Muscle layer of duodenum (tissue), 2 donors: Measurements from ENCODE around the gene GSDME.

Source experiments
- H3K27ac ChIP-seq: one replicate; pipeline ENCODE4 v1.7.0; 2013; ENCODE audit warnings: mild to moderate bottlenecking, low read length
- H3K27me3 ChIP-seq: one replicate; pipeline ENCODE4 v1.7.0; 2013; ENCODE audit warnings: low read depth, mild to moderate bottlenecking, control low read depth, low read length
- H3K36me3 ChIP-seq, 2 donors: one replicate each; pipeline ENCODE4 v1.7.0; 2013; ENCODE audit warnings: low read length in 2 of 2, control low read depth in 1 of 2, mild to moderate bottlenecking in 1 of 2; ENCODE audit not compliant: insufficient read depth in 2 of 2, control insufficient read depth in 1 of 2
- H3K4me1 ChIP-seq, 2 donors: one replicate each; pipeline ENCODE4 v1.7.0; 2013; ENCODE audit warnings: low read length in 2 of 2, mild to moderate bottlenecking in 2 of 2, control low read depth in 1 of 2, moderate library complexity in 1 of 2; ENCODE audit not compliant: insufficient read depth in 2 of 2, control insufficient read depth in 1 of 2
- H3K4me3 ChIP-seq, 2 donors: one replicate each; pipeline ENCODE4 v1.7.0; 2013; ENCODE audit warnings: low read length in 2 of 2, low read depth in 1 of 2, mild to moderate bottlenecking in 1 of 2
- H3K9me3 ChIP-seq, 2 donors: one replicate each; pipeline ENCODE4 v1.7.0; 2013; ENCODE audit warnings: low read length in 2 of 2, control low read depth in 1 of 2, mild to moderate bottlenecking in 1 of 2; ENCODE audit not compliant: control insufficient read depth in 1 of 2
- donor health status: healthy.

GSDME gene

DNA sequence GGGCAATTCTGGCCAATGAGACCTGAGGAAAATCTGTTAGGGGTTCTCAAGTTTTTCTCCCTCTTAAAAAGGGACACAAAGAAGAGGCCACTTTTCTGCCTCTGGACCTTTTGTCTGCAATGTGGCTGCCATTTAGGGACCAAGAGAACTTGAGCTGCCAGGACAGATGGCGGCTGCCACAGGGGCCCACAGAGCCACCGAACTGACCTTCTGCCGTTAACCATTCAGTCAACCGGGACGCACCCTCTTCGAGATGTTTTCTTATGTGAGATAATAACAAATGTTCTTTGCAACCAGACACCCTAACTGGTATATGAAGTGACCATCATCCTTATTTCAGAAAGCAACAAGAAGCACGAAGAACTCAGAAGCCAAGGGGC lies 29.2 kb downstream of the GSDME start:
- no peaks in the 10 kb centered on the region for H3K4me1 ChIP-seq
- no peaks in the 10 kb centered on the region for H3K36me3 ChIP-seq
- H3K27me3 ChIP-seq = no peaks in the 10 kb centered on the region
- H3K4me3 ChIP-seq = no peak overlapping the region
- no peaks in the 10 kb centered on the region for H3K9me3 ChIP-seq
- no peak overlapping the region for H3K27ac ChIP-seq

GRCh38 chr7:24727154-24728120 lies 29.8 kb downstream of the GSDME start:
- Histone ChIP-seq H3K36me3 (no peaks in the 10 kb centered on the region), H3K4me1 (no peaks in the 10 kb centered on the region), H3K9me3 (no peaks in the 10 kb centered on the region), H3K27ac (no peak overlapping the region), H3K4me3 (no peak overlapping the region), H3K27me3 (no peaks in the 10 kb centered on the region)

DNA sequence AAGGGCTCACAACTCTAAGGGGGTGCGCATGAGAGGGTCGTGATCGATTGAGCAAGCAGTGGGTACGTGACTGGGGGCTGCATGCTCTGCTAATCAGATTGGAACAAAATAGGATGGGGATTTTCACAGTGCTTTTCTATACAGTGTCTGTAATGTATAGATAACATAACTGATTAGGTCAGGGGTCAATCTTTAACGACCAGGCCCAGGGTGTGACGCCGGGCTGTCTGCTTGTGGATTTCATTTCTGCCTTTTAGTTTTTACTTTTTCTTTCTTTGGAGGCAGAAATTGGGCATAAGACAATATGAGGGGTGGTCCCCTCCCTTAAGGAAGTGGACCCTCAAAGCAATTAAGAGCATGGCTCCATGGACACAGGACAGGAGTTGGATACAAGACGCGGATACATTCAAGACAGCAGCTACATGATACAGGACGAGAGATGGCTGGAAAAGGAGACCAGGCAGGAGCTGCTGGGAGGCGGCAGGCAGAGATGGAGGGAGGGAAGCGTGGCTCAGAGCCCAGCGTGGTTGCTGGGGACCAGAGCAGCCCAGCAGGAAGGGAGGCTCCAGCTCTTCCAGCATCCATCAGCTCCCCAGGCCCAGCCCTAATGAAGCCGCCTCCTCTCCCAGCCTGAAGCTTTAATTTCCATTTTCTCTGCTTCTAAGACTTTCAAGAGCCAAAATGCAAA lies 31.6 kb downstream of the GSDME start:
- no peak overlapping the region for H3K27ac ChIP-seq
- no peaks in the 10 kb centered on the region for H3K9me3 ChIP-seq
- H3K27me3 ChIP-seq = no peaks in the 10 kb centered on the region
- no peak overlapping the region for H3K4me3 ChIP-seq
- H3K36me3 ChIP-seq = no peaks in the 10 kb centered on the region
- no peaks in the 10 kb centered on the region for H3K4me1 ChIP-seq

DNA sequence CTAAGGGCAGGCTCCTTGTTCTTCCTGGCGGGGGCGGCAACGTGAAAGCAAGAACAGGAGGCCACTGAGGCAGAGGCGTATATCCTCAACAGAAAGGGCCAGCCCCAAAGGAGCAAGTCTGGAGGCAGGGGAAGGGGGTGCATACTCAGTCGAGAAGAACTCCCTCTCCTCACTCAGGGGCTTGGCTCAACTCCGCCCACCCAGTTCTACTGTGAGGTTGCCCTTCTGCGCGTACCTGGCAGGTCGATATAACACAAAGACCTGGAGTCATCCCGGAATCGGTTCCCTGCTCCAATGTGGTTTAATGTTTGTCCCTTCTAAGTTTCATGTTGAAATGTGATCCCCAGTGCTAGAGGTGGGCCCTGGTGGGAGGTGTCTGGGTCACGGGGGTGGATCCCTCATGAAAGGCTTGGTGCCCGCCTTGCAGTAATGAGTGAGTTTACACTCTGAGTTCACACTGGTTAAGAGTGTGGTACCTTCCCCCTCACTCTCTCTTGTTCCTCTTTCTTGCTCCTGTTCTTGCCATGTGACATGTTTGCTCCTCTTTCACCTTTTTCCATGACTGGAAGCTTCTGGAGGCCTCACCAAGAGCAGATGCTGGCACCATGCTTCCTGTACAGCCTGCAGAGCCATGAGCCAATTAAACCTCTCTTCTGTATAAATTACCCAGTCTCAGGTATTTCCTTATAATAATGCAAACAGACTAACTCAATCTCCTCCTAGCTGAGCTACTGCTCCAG lies 32.6 kb downstream of the GSDME start:
- no peak overlapping the region for H3K27ac ChIP-seq
- H3K27me3 ChIP-seq = no peaks in the 10 kb centered on the region
- no peaks in the 10 kb centered on the region for H3K4me1 ChIP-seq
- H3K36me3 ChIP-seq = no peaks in the 10 kb centered on the region
- H3K4me3 ChIP-seq = no peak overlapping the region
- no peaks in the 10 kb centered on the region for H3K9me3 ChIP-seq

GRCh38 chr7:24723178-24723530 lies 34.1 kb downstream of the GSDME start:
- Histone ChIP-seq H3K27me3 (no peaks in the 10 kb centered on the region), H3K9me3 (no peaks in the 10 kb centered on the region), H3K36me3 (peaks cover 0 to 5% of the 10 kb centered on the region in 2 donors), H3K4me1 (no peaks in the 10 kb centered on the region), H3K4me3 (no peak overlapping the region), H3K27ac (no peak overlapping the region)

DNA sequence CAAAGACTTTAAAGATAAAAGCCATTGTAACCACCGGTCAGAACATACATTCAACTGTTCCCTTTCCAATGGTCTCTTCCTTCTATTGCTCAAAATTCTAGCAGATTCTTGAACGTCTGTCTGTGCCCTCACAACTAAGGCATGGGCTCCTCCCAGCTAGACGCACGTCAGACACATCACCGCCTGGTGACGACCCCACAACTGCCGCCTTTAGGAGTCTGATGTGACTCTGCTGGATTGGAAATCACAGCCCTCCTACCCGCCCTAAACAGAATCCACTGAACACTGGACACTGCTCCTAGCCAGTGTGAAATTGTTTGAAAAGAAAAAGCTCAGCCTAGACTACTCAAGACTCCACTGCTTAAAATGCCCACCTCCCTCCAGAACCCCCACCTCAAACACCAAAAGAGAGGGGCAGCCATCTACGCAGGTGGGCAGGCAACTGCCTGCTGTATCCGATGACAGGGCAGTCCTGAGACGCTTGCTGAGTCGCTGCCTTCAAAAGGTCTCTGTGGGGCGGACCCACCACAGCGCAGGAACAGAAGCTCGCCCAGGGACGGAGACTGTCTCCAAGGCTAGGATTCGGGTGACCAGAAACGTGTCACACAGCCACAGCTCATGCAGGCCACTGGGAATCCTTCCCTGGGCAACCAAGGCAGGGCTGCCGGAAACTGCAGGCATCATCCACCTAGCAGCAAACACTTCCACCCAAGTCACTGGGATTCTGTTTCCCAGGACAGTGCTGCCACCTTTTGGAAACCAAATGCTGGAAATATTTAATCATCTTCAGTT lies 34.7 kb downstream of the GSDME start:
- Histone ChIP-seq H3K4me3 (no peak overlapping the region), H3K27me3 (no peaks in the 10 kb centered on the region), H3K27ac (no peak overlapping the region), H3K4me1 (no peaks in the 10 kb centered on the region), H3K36me3 (peaks cover 0 to 5% of the 10 kb centered on the region in 2 donors), H3K9me3 (no peaks in the 10 kb centered on the region)

GRCh38 chr7:24721481-24722001 lies 35.7 kb downstream of the GSDME start:
- Histone ChIP-seq H3K27me3 (no peaks in the 10 kb centered on the region), H3K4me1 (no peaks in the 10 kb centered on the region), H3K27ac (no peak overlapping the region), H3K36me3 (peaks cover 0 to 5% of the 10 kb centered on the region in 2 donors), H3K4me3 (no peak overlapping the region), H3K9me3 (no peaks in the 10 kb centered on the region)

DNA sequence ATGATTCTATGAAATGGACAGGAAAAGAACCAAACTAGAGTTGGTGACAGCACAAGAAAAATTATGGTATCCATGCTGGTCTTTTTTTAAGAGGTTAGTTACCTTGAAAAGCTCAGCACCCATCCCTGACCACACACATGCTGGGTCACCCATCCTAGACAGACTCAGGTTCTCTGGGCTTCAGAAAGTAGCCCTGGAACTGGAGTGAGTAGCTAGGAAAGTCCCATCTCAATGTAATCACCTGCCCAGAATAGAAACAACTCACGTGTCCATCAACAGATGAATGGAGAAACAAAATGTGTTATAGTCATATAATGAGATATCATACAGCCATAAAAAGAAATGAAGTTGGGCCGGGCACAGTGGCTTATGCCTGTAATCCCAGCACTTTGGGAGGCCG lies 37.0 kb downstream of the GSDME start:
- no peaks in the 10 kb centered on the region for H3K9me3 ChIP-seq
- H3K4me3 ChIP-seq = no peak overlapping the region
- H3K36me3 ChIP-seq = peaks cover 0 to 5% of the 10 kb centered on the region in 2 donors
- H3K4me1 ChIP-seq = no peaks in the 10 kb centered on the region
- no peak overlapping the region for H3K27ac ChIP-seq
- H3K27me3 ChIP-seq = no peaks in the 10 kb centered on the region

DNA sequence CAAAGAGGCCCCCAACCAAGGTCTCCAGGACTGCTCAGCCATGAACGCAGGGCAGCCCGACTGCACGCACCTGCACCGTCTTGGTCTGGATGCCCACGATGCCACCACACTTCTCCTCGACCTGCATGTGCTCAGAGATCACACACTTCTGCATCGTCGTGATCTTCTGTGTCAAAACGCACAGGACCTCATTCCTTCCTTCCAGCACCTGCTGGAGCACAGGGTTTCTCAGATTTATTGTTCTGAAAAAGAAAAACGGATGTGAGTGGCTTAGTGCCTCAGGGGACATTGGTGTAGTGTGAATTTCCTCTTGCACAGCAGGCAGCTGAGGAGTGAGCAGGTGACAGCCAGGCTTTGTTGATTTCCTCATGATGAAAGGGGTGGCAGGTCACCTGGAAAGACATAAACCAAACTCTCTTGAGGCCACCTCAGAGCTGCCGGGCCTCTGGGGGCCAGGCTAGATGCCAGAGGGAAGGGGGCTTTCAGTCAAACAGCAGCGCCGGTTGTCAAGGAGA lies 38.2 kb downstream of the GSDME start:
- no peak overlapping the region for H3K27ac ChIP-seq
- H3K27me3 ChIP-seq = no peaks in the 10 kb centered on the region
- H3K36me3 ChIP-seq = peaks cover 0 to 5% of the 10 kb centered on the region in 2 donors
- no peaks in the 10 kb centered on the region for H3K4me1 ChIP-seq
- no peaks in the 10 kb centered on the region for H3K9me3 ChIP-seq
- no peak overlapping the region for H3K4me3 ChIP-seq

GRCh38 chr7:24718431-24718831 lies 38.8 kb downstream of the GSDME start:
- Histone ChIP-seq H3K9me3 (no peaks in the 10 kb centered on the region), H3K36me3 (peaks cover 0 to 5% of the 10 kb centered on the region in 2 donors), H3K27ac (no peak overlapping the region), H3K27me3 (no peaks in the 10 kb centered on the region), H3K4me3 (no peak overlapping the region), H3K4me1 (no peaks in the 10 kb centered on the region)
